ENCODE data around the gene KIF21A. TPM values are rescaled to one million over a fixed set of nuclear protein-coding genes. Genes with fewer than 3 reads are reported as not detected.

The KIF21A gene
- total RNA-seq, 1 experiment from 2014 or later: 3.3 TPM

DNA sequence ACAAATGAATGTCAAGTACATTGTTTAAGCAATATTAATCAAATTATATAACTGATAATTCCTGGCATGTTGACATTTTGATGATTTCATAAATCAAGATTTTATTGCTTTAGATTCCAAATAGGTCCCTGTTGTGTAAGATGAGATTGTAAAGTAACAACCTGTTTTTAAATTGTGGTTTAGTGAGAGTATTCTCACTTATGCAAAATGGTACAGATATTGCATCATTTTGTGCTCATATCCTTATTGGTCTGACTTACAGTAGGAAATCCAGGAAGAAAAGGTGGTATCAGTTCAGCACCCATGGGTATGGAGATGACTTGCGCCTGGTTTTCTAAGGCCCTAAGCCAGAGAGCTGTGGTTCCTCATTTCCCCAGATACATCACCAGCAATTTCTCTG lies 165.5 kb downstream of the KIF21A start:
- DNase-seq (ENCODE audit: low spot score): no peak
- POLR2A ChIA-PET (ENCODE audit: low non-redundant PET): no interaction called here
- H3K36me3 ChIP-seq (ENCODE audit: insufficient read depth, low read length, poor library complexity, severe bottlenecking): no peaks in the 10 kb centered on the region
- CTCF ChIA-PET: no interaction called here
- no peaks in the 10 kb centered on the region for H3K27me3 ChIP-seq (replicated peaks; ENCODE audit: insufficient read depth, low read depth, low read length, poor library complexity)
- H3K9me3 ChIP-seq (ENCODE audit: low read depth, low read length, poor library complexity, severe bottlenecking): no peaks in the 10 kb centered on the region
- H3K4me3 ChIP-seq (ENCODE audit: low read depth, low read length, poor library complexity, severe bottlenecking): no peak overlapping the region
- intact Hi-C loops (cut with micrococcal nuclease; ENCODE audit: unreplicated experiment): no loop called here
- peaks cover 7% of the 10 kb centered on the region for H3K4me1 ChIP-seq (ENCODE audit: insufficient read depth, low read length, poor library complexity, severe bottlenecking)
- TF ChIP-seq EZH2 (IDR thresholded peaks at IDR 0.05; ENCODE audit: borderline replicate concordance, low read depth, low read length, poor library complexity, severe bottlenecking) (no peak), CTCF (conservative IDR thresholded peaks at IDR 0.05; ENCODE audit: low read depth, low read length) (no peak)
- BruUV-seq (replicated peaks): no TSS peak
- H3K27ac ChIP-seq (ENCODE audit: low read depth, low read length, poor library complexity, severe bottlenecking): no peak overlapping the region

GRCh38 chr12:39275846-39276245 lies 167.1 kb downstream of the KIF21A start:
- no peak overlapping the region for H3K4me3 ChIP-seq (ENCODE audit: low read depth, low read length, poor library complexity, severe bottlenecking)
- H3K36me3 ChIP-seq (ENCODE audit: insufficient read depth, low read length, poor library complexity, severe bottlenecking): no peaks in the 10 kb centered on the region
- CTCF ChIA-PET: no interaction called here
- no peak for DNase-seq (ENCODE audit: low spot score)
- POLR2A ChIA-PET (ENCODE audit: low non-redundant PET): no interaction called here
- intact Hi-C loops (cut with micrococcal nuclease; ENCODE audit: unreplicated experiment): no loop called here
- no TSS peak for BruUV-seq (replicated peaks)
- no peaks in the 10 kb centered on the region for H3K9me3 ChIP-seq (ENCODE audit: low read depth, low read length, poor library complexity, severe bottlenecking)
- H3K27me3 ChIP-seq (replicated peaks; ENCODE audit: insufficient read depth, low read depth, low read length, poor library complexity): no peaks in the 10 kb centered on the region
- no peak overlapping the region for H3K27ac ChIP-seq (ENCODE audit: low read depth, low read length, poor library complexity, severe bottlenecking)
- no peak for TF ChIP-seq CTCF (conservative IDR thresholded peaks at IDR 0.05; ENCODE audit: low read depth, low read length)
- peaks cover 20% of the 10 kb centered on the region for H3K4me1 ChIP-seq (ENCODE audit: insufficient read depth, low read length, poor library complexity, severe bottlenecking)

- ChIA-PET POLR2A (ENCODE audit: low non-redundant PET) (no interaction called here), CTCF (interaction anchor here (0.5 to 1.7 kb wide), 7 partner anchors 169 to 406 kb away, joined by 3 to 15 read pairs (median 5); partner anchors contain the start of gene CPNE8)
- intact Hi-C loops (cut with micrococcal nuclease; ENCODE audit: unreplicated experiment): loop anchor here (2.0 kb wide), 2 partner anchors 352 to 366 kb away; no protein-coding TSS in a partner anchor
- no TSS peak for BruUV-seq (replicated peaks)
- Histone ChIP-seq H3K36me3 (ENCODE audit: insufficient read depth, low read length, poor library complexity, severe bottlenecking) (no peaks in the 10 kb centered on the region), H3K27ac (ENCODE audit: low read depth, low read length, poor library complexity, severe bottlenecking) (no peak overlapping the region), H3K9me3 (ENCODE audit: low read depth, low read length, poor library complexity, severe bottlenecking) (no peaks in the 10 kb centered on the region), H3K27me3 (replicated peaks; ENCODE audit: insufficient read depth, low read depth, low read length, poor library complexity) (no peaks in the 10 kb centered on the region), H3K4me3 (ENCODE audit: low read depth, low read length, poor library complexity, severe bottlenecking) (no peak overlapping the region), H3K4me1 (ENCODE audit: insufficient read depth, low read length, poor library complexity, severe bottlenecking) (peaks cover 25% of the 10 kb centered on the region)
- DNase-seq (ENCODE audit: low spot score): peak; percentile 77
- TF ChIP-seq EZH2 (IDR thresholded peaks at IDR 0.05; ENCODE audit: borderline replicate concordance, low read depth, low read length, poor library complexity, severe bottlenecking): no peak
- peak; percentile 80 for TF ChIP-seq CTCF (conservative IDR thresholded peaks at IDR 0.05; ENCODE audit: low read depth, low read length)
These were observed 169.9 kb downstream of the KIF21A start for GRCh38 chr12:39272871-39273655.
